ENCODE results near the gene OR11G2. TPM values are rescaled to one million over a fixed set of nuclear protein-coding genes. Genes with fewer than 3 reads are reported as not detected.

The OR11G2 gene, protein sequence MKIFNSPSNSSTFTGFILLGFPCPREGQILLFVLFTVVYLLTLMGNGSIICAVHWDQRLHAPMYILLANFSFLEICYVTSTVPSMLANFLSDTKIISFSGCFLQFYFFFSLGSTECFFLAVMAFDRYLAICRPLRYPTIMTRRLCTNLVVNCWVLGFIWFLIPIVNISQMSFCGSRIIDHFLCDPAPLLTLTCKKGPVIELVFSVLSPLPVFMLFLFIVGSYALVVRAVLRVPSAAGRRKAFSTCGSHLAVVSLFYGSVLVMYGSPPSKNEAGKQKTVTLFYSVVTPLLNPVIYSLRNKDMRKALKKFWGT
- not detected in 2 replicates for total RNA-seq

GRCh38 chr14:20190596-20190995 lies at the start of gene OR11G2:
TSS of gene OR11G2 (plus strand) at chr14:20190896. CDS start at chr14:20197438, 6,542 bp downstream.

GRCh38 chr14:20223410-20223809 lies 32.7 kb downstream of the OR11G2 start, which contains the start of gene OR11H6:
TSS of gene OR11H6 (plus strand) at chr14:20223710. CDS start at chr14:20223710, 0 bp downstream.

DNA sequence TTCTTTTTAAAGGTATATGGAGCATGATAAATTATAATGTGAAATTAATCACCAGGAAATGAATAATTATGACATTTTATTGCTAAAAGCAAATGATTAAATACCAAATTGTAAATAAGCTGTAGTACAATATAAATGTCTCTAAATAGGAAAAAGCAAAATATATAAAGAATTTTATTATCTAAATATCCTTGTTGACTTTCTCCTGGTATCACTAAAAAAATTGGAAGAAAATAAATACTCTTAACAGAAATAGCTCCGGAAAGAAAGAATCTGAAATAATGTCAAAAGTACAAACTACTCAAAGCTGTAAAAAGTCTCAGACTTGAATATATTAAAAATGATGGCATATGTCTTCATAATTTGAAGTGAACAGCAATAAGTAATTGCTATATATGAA lies 38.0 kb downstream of the OR11G2 start, which contains the start of gene OR11H7:
TSS of gene OR11H7 (plus strand) at position 301 of the 400 bp plus-strand sequence.

Other genes with a start within 250 kb of the OR11G2 start
- not detected in 2 replicates for gene OR4K15, start 215.3 kb upstream of the OR11G2 start, total RNA-seq
- not detected in 2 replicates for gene OR4Q2, start 188.7 kb upstream of the OR11G2 start, total RNA-seq
- not detected in 2 replicates for gene OR4K14, start 171.6 kb upstream of the OR11G2 start, total RNA-seq
- gene OR4K13, start 154.9 kb upstream of the OR11G2 start, total RNA-seq, result not detected in 2 replicates
- gene OR4L1, start 130.9 kb upstream of the OR11G2 start, total RNA-seq, result not detected in 2 replicates
- gene OR4K17, start 80.2 kb upstream of the OR11G2 start, total RNA-seq, result not detected in 2 replicates
- not detected in 2 replicates for gene OR4N5, start 52.1 kb upstream of the OR11G2 start, total RNA-seq
- gene OR11H6, start 32.8 kb downstream of the OR11G2 start, total RNA-seq, result not detected in 2 replicates
- not detected in 2 replicates for gene OR11H7, start 38.1 kb downstream of the OR11G2 start, total RNA-seq
- gene OR11H4, start 48.4 kb downstream of the OR11G2 start, total RNA-seq, result not detected in 2 replicates
- 10.4 and 11.2 TPM in 2 replicates for gene TTC5, start 115.1 kb downstream of the OR11G2 start, total RNA-seq
- gene CCNB1IP1, start 142.4 kb downstream of the OR11G2 start, total RNA-seq, result 39.8 and 56.3 TPM in 2 replicates
- gene PARP2, start 152.7 kb downstream of the OR11G2 start, total RNA-seq, result 6.2 and 19.1 TPM in 2 replicates
- gene TEP1, start 222.6 kb downstream of the OR11G2 start, total RNA-seq, result 10.6 and 15.5 TPM in 2 replicates
- gene KLHL33, start 245.3 kb downstream of the OR11G2 start, total RNA-seq, result 0.25 TPM in 1 of 2 replicates, not detected in the other

All from mesangial cell (primary cell).